Nephron (organoid): ENCODE data around the gene DOCK2.

Experiments used
- H3K27ac Mint-ChIP-seq, 3 experiments: 2 replicates each; pipeline ENCODE4 v1.8.0; 2020; ENCODE audit warnings: mixed read lengths in 3 of 3, mild to moderate bottlenecking in 2 of 3, moderate library complexity in 1 of 3
- H3K27me3 Mint-ChIP-seq: 2 replicates; pipeline ENCODE4 v1.8.0; 2021; ENCODE audit warnings: low read depth, mild to moderate bottlenecking, moderate library complexity, mixed read lengths
- H3K36me3 Mint-ChIP-seq: 2 replicates; pipeline ENCODE4 v1.8.0; 2020; ENCODE audit warnings: low read depth, mixed read lengths
- H3K4me1 Mint-ChIP-seq: 2 replicates; pipeline ENCODE4 v1.8.0; 2020; ENCODE audit warnings: mixed read lengths
- H3K4me3 Mint-ChIP-seq, 3 experiments: 2 replicates each; pipeline ENCODE4 v1.8.0; 2020; ENCODE audit warnings: mild to moderate bottlenecking in 3 of 3, mixed read lengths in 3 of 3, moderate library complexity in 2 of 3
- H3K9me3 Mint-ChIP-seq: 2 replicates; pipeline ENCODE4 v1.8.0; 2020; ENCODE audit warnings: mixed read lengths
- TF ChIP-seq, protein P1 (sequence below), 3 experiments: fragments of 200-600 bp; sonication (generic); IDR thresholded peaks; one replicate each; pipeline ENCODE4 v1.5.0; 2021; ENCODE audit warnings: antibody characterized with exemption in 3 of 3; ENCODE audit not compliant: unreplicated experiment in 3 of 3

The DOCK2 gene

GRCh38 chr5:169941542-169941941, 304.5 kb downstream of the DOCK2 start:
- Mint-ChIP-seq H3K4me3 (no peak overlapping the region), H3K36me3 (no peaks in the 10 kb centered on the region), H3K27me3 (no peaks in the 10 kb centered on the region), H3K9me3 (no peaks in the 10 kb centered on the region), H3K4me1 (peaks cover 14% of the 10 kb centered on the region), H3K27ac (no peak overlapping the region)
- TF ChIP-seq, protein P1, sequence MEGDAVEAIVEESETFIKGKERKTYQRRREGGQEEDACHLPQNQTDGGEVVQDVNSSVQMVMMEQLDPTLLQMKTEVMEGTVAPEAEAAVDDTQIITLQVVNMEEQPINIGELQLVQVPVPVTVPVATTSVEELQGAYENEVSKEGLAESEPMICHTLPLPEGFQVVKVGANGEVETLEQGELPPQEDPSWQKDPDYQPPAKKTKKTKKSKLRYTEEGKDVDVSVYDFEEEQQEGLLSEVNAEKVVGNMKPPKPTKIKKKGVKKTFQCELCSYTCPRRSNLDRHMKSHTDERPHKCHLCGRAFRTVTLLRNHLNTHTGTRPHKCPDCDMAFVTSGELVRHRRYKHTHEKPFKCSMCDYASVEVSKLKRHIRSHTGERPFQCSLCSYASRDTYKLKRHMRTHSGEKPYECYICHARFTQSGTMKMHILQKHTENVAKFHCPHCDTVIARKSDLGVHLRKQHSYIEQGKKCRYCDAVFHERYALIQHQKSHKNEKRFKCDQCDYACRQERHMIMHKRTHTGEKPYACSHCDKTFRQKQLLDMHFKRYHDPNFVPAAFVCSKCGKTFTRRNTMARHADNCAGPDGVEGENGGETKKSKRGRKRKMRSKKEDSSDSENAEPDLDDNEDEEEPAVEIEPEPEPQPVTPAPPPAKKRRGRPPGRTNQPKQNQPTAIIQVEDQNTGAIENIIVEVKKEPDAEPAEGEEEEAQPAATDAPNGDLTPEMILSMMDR (IDR thresholded peaks at IDR 0.05; ENCODE audit: unreplicated experiment in 3 of 3): no peak

DNA sequence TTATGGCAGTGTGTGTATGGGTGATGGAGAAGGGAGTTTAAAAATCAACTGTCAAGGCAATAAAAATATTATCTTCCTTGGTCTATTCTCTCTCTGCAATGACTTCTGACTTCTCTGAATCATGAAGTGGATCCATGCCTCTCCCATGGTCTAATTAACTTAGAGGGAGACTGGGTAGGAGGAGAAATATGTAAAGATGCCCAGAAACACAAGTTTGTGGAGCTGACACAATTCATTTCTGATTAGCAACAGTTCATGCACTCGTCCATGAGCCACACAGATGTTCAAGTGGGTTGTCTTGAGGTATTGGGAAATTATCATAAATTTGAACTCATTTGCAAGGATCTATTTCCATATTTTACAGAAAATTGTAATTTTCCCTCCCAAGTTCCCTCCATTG, 305.1 kb downstream of the DOCK2 start:
- Mint-ChIP-seq H3K9me3 (no peaks in the 10 kb centered on the region), H3K36me3 (no peaks in the 10 kb centered on the region), H3K27me3 (no peaks in the 10 kb centered on the region), H3K4me1 (peaks cover 14% of the 10 kb centered on the region), H3K4me3 (no peak overlapping the region), H3K27ac (no peak overlapping the region)
- TF ChIP-seq, protein P1 (IDR thresholded peaks at IDR 0.05; ENCODE audit: unreplicated experiment in 3 of 3): no peak

DNA sequence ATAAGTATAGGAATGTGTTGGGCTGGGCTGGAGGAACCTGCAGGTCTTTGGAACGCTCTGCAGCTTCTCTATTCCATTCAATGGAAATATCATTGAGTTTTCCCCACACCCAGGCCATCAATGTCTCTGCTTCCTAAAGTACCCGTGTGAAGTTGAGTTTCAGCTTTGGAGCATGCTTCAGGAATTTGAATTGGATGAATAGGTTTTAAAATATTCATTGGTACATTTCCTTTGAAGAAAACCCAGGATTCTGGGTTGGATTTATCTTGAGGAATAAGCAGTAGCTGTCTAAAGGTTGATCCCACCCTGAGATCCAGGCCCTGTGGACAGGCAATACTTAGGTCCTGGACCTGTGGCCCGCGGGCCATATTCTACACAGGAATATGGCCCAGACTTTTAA, 306.0 kb downstream of the DOCK2 start:
- Mint-ChIP-seq H3K36me3 (no peaks in the 10 kb centered on the region), H3K27ac (no peak overlapping the region), H3K4me3 (no peak overlapping the region), H3K27me3 (no peaks in the 10 kb centered on the region), H3K9me3 (no peaks in the 10 kb centered on the region), H3K4me1 (peaks cover 14% of the 10 kb centered on the region)
- TF ChIP-seq, protein P1 (IDR thresholded peaks at IDR 0.05; ENCODE audit: unreplicated experiment in 3 of 3): no peak

DNA sequence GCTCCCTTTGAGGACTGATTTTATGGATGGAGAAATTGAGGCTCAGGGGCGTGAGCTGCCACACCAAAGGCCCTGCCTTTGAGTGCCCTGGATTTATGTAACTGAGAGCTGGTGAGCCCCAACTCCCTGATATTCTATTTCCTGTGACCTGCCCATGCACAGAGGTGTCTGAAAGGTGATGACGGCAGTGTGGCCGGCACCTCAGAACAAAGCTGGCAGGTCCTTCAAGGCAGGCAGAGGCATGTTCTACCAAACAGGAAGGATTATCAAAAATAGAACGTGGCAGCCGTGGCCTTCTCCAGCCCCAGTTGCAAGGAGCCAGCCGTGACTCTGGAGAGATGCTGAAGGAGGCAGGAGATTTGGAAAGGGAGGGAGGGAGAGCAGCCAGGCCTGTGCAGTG, 307.0 kb downstream of the DOCK2 start:
- no peak overlapping the region for H3K4me3 Mint-ChIP-seq
- H3K4me1 Mint-ChIP-seq: peaks cover 14% of the 10 kb centered on the region
- H3K9me3 Mint-ChIP-seq: peaks cover 2% of the 10 kb centered on the region
- peaks cover under 1% of the 10 kb centered on the region for H3K36me3 Mint-ChIP-seq
- H3K27me3 Mint-ChIP-seq: peaks cover under 1% of the 10 kb centered on the region
- H3K27ac Mint-ChIP-seq: no peak overlapping the region
- TF ChIP-seq, protein P1 (IDR thresholded peaks at IDR 0.05; ENCODE audit: unreplicated experiment in 3 of 3): no peak

GRCh38 chr5:169944922-169945680, 308.0 kb downstream of the DOCK2 start:
- H3K36me3 Mint-ChIP-seq: peaks cover 3% of the 10 kb centered on the region

More at GRCh38 chr5:169944922-169945680, 308.0 kb downstream of the DOCK2 start:
- TF ChIP-seq, protein P1 (IDR thresholded peaks at IDR 0.05; ENCODE audit: unreplicated experiment in 3 of 3): no peak
- peak overlapping the region; percentile 95 to 97 (median 96) for H3K27ac Mint-ChIP-seq
- peaks cover 5% of the 10 kb centered on the region for H3K9me3 Mint-ChIP-seq
- peaks cover 4% of the 10 kb centered on the region for H3K27me3 Mint-ChIP-seq
- no peak overlapping the region for H3K4me3 Mint-ChIP-seq
- peaks cover 14% of the 10 kb centered on the region for H3K4me1 Mint-ChIP-seq
